ENCODE measurements around the gene ATXN10. TPM values are rescaled to one million over a fixed set of nuclear protein-coding genes. Genes with fewer than 3 reads are reported as not detected.
A peak's percentile ranks its signal among the peaks of the same experiment; 100 is the strongest.

Gene ATXN10
- total RNA-seq, 1 donor from 2014 or later = 121 TPM

DNA sequence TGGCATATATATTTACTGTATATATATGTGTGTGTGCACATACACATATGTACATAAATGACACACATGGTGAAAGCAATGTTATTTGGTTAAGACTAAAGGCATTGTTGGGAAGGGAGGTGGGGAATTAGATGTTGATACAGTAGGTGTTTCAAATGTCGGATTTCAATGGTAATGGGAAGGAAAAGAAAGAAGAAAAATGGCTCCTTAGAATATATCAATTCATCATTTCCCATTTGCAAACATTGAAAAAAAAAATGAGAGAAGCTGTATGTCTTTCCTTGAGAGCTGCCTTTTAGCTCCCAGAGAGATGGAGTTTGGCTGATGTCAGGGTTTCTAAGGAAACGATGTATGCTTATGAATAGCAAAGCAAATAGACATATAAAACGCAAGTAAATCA lies 33.4 kb upstream of the ATXN10 start:
- DNase-seq = no peak
- H3K27ac Mint-ChIP-seq = no peak overlapping the region
- peaks cover 32% of the 10 kb centered on the region for H3K27me3 Mint-ChIP-seq
- intact Hi-C loops (cut with micrococcal nuclease) = no loop called here
- H3K9me3 Mint-ChIP-seq = no peaks in the 10 kb centered on the region
- H3K4me3 Mint-ChIP-seq = no peak overlapping the region
- H3K36me3 Mint-ChIP-seq (ENCODE audit: low read depth) = no peaks in the 10 kb centered on the region
- peaks cover 15% of the 10 kb centered on the region for H3K4me1 Mint-ChIP-seq

DNA sequence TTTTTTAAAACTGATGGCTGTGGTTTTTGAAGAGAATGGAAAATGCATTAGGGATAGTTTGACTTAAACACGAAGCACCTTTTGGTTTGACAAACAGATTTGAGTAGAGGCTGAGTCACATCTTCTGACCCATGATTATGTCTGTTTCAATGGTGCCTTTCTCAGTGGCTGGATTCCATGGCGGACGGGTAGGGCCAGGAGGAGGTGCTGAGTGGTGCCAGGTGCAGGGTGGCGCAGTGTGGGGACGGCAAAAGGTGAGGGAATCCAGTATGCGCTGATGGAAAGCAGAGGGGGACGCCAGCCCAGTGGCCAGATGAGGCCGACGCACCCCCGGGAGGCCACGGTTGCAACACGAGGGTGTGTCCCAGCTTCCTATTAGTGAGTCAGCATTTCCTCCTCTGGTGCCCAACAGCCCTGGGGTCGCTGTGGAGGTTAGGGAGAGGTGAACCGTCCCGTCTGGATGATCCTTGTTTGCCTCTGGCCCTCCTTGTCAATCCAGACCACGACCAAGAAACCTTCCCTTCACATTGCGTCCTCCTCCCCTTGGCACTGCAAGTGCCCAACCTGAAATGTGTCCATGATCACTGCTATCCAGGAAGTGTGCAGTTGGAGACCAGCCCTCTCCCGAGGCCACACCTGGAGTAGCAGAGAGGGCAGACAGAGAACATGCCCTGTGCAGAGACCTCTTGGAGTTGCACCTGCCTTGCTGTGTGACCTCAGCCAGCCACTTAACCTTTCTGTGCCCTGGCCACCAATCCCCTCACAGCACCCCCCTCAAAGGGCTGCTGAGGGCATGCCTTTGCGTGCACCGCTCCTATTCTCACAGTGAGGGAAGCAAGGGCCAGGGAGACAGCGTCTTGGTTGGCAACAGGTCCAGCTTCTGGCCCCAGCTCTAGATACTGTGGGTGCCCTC lies 32.5 kb upstream of the ATXN10 start:
- no peak overlapping the region for H3K27ac Mint-ChIP-seq
- intact Hi-C loops (cut with micrococcal nuclease) = no loop called here
- no peak for DNase-seq
- peaks cover 15% of the 10 kb centered on the region for H3K4me1 Mint-ChIP-seq
- no peaks in the 10 kb centered on the region for H3K36me3 Mint-ChIP-seq (ENCODE audit: low read depth)
- peak overlapping the region; percentile 35 for H3K4me3 Mint-ChIP-seq
- peaks cover 24% of the 10 kb centered on the region for H3K27me3 Mint-ChIP-seq
- H3K9me3 Mint-ChIP-seq = no peaks in the 10 kb centered on the region

DNA sequence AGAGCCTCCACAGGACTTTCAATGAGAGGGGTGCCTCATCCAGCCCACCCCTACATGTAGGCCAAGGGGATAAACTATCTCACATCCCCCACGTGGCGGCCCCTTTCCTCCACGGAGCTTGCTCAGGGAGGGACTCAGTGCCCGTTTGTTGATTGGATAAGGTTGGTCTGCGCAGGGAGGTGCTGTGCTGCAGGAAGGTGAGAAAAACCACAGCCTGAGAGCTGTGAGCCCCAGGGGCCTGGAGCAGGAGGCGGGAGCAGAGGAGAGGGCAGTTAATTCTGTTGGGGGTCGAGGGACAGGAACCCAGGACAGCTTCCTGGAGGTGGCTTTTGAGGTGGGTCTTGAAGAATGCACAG lies 31.9 kb upstream of the ATXN10 start:
- DNase-seq = peak; percentile 61
- peaks cover 25% of the 10 kb centered on the region for H3K27me3 Mint-ChIP-seq
- H3K27ac Mint-ChIP-seq = no peak overlapping the region
- H3K4me3 Mint-ChIP-seq = no peak overlapping the region
- no peaks in the 10 kb centered on the region for H3K36me3 Mint-ChIP-seq (ENCODE audit: low read depth)
- intact Hi-C loops (cut with micrococcal nuclease) = no loop called here
- H3K9me3 Mint-ChIP-seq = no peaks in the 10 kb centered on the region
- peaks cover 15% of the 10 kb centered on the region for H3K4me1 Mint-ChIP-seq

DNA sequence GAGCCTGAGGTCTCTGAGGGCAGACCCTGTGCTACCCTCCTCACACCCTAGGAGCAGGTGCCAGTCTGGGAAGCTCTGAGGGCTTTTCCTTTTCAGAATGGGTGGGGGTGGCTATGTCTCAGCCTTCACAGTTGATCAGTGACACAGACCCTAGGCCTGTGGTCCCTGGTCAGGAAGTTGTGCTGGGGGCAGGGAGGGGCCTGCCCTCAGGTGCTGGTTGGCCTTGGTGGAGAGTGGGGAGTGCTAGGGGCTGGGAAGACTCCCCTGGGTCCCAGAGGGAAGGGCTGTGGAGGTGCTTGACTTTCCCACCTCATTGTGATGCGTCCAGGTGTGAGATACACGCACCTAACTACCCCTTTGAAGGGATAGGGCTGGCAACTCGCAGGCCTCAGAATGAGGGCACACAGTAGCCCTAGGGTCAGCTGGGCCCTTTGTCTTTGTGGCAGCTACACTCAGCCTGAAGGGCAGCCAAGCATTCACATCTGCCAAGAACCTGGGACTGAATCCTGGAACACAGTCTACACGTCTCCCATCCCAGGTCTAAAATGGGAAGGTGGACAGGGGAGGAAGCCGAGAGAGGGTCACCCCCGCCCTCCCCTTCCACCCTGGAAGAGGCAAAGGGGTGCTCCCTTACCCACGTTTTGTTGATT lies 31.2 kb upstream of the ATXN10 start:
- no peak overlapping the region for H3K4me3 Mint-ChIP-seq
- intact Hi-C loops (cut with micrococcal nuclease) = no loop called here
- no peaks in the 10 kb centered on the region for H3K9me3 Mint-ChIP-seq
- no peaks in the 10 kb centered on the region for H3K36me3 Mint-ChIP-seq (ENCODE audit: low read depth)
- DNase-seq = no peak
- peaks cover 15% of the 10 kb centered on the region for H3K4me1 Mint-ChIP-seq
- H3K27ac Mint-ChIP-seq = no peak overlapping the region
- H3K27me3 Mint-ChIP-seq = peaks cover 29% of the 10 kb centered on the region

DNA sequence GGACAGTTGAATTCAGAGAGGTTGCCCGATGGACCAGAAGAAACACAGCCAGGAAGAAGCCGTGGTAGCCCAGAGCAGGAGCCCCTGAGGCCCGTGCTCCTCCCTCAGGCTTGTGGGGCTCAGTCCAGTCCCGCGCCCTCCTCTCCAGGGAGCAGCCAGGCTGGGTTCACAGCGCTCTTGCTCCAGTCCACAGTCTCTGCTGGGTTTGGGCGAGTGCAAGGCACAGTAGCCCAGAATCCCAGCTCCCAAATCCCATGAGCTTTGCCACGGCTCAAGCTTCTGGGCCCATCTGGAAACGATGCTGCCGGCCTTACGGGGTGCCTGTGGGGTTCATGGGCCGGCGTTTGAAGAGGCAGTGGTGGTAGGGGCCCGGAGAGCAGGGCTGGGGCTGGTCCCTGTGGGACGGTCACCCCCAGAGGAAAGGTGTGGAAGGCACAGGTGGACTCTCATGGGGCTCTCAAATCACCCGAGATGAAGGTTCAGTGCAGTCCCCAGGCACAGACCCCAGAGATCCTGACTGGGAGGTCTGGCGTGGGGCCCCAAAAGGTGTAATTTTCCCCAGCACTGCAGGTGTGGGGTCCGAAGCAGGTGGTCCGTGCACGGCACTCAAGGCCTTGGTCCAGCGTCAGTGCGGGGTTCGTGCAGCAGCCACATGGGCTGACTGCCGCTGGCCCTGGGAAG lies 30.6 kb upstream of the ATXN10 start:
- no peaks in the 10 kb centered on the region for H3K9me3 Mint-ChIP-seq
- H3K27me3 Mint-ChIP-seq = peaks cover 33% of the 10 kb centered on the region
- H3K36me3 Mint-ChIP-seq (ENCODE audit: low read depth) = no peaks in the 10 kb centered on the region
- no peak overlapping the region for H3K4me3 Mint-ChIP-seq
- peaks cover 19% of the 10 kb centered on the region for H3K4me1 Mint-ChIP-seq
- DNase-seq = no peak
- no peak overlapping the region for H3K27ac Mint-ChIP-seq
- intact Hi-C loops (cut with micrococcal nuclease) = no loop called here

DNA sequence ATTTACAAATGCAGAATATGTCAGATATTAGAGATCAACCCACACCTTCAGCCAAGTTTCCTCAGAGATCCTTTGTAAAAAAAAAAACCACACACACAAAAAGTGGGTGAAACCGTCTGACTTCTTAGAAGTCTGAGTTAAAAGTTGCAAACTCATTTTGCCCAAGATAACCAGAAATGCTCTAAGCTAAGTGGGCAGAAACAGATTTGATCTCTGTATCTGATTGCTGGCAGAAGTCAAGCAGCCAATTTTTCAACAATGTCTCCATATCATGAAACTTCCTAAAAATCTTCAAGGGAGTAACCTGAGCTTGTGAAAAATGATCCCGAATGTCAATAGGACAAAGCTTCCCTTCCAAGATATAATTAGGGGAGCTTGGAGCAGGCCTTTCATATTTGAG lies 28.6 kb upstream of the ATXN10 start:
- no peak for DNase-seq
- intact Hi-C loops (cut with micrococcal nuclease) = no loop called here
- Mint-ChIP-seq H3K27ac (no peak overlapping the region), H3K9me3 (no peaks in the 10 kb centered on the region), H3K36me3 (ENCODE audit: low read depth) (no peaks in the 10 kb centered on the region), H3K4me1 (peaks cover 19% of the 10 kb centered on the region), H3K27me3 (peaks cover 31% of the 10 kb centered on the region), H3K4me3 (no peak overlapping the region)

DNA sequence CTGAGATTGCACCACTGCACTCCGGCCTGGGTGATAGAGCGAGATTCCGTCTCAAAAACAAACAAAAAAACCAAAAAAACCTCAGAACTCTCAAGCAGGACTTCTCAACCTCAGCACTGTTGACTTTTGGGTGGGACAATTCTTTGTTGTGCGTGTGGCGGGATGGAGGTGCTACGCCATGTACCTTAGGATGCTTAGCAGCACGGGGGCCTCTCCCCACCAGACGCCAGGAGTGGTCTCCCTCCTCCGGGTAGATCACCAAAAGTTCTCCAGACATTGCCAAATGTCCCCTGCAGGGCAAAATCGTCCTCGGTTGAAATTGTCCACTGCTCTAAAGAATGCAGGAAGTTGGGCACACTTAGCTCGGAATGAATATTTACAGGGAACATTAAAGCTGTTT lies 26.9 kb upstream of the ATXN10 start:
- no peak for DNase-seq
- H3K4me3 Mint-ChIP-seq = no peak overlapping the region
- H3K27ac Mint-ChIP-seq = no peak overlapping the region
- H3K4me1 Mint-ChIP-seq = peaks cover 12% of the 10 kb centered on the region
- no peaks in the 10 kb centered on the region for H3K9me3 Mint-ChIP-seq
- intact Hi-C loops (cut with micrococcal nuclease) = no loop called here
- peaks cover 30% of the 10 kb centered on the region for H3K27me3 Mint-ChIP-seq
- H3K36me3 Mint-ChIP-seq (ENCODE audit: low read depth) = no peaks in the 10 kb centered on the region

DNA sequence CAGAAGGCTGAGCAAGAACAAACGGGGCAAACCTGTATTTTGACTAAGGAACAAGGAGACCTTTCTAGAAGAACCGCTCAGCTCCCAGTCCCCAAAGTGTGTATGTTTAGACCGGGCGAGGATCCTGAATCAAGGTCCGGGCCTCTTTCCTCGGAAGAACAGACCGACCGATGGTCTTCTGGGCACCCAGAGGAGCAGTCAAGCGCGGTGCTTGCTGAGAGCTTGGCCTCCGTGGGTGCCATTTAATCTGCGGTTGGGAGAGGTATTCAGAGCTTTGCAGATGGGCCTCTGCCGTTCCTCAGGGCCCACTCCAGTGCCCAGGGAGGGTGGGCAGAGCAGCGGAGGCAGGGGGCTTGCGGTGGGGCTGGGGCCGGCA lies 26.5 kb upstream of the ATXN10 start:
- no peaks in the 10 kb centered on the region for H3K9me3 Mint-ChIP-seq
- no peak overlapping the region for H3K4me3 Mint-ChIP-seq
- peaks cover 9% of the 10 kb centered on the region for H3K4me1 Mint-ChIP-seq
- no peaks in the 10 kb centered on the region for H3K36me3 Mint-ChIP-seq (ENCODE audit: low read depth)
- peaks cover 30% of the 10 kb centered on the region for H3K27me3 Mint-ChIP-seq
- intact Hi-C loops (cut with micrococcal nuclease) = no loop called here
- H3K27ac Mint-ChIP-seq = no peak overlapping the region
- DNase-seq = no peak

DNA sequence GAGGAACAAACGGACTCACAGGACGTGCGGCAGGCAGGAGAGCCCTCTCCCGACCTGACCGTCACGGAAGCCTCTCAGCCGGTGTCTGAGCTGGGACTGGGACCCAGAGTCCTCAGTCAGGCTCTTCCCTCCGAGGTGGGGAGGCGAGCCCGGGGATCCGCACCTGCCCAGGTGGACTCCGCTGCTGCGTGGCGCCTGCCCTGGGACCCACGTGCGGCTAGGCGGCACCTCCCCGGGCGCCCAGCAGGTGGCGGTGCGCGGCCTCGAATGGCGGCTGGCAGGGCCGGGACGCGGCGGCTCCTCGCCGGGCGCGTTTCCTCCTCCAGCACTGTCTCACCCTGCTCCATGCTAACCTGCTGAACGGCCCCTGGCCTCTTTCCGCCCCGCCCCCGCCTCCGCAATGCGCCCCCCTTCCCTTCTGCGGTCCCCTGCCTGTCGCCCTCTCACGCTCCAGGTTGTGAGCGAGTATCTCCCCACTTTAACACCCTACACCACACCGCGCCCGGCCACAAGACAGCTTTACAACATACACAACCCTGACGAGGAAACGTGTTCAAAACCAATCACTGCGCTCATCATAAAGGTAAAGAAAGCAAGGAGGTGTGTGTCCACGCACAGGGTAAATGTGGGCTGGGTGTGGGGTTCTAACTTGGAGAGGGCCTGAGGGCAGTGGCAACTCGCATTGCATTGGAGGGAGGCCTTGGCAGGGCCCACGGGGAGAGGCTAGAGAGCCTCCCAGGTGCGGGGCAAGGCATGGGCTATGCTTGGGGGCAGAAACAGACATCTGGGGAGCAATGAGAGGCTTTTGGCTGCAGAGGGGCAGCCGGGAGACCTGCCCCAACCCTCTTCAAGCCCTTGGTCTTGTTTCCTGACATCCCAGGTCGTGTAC lies 25.9 kb upstream of the ATXN10 start:
- H3K4me3 Mint-ChIP-seq = peak overlapping the region; percentile 56
- H3K27ac Mint-ChIP-seq = no peak overlapping the region
- DNase-seq = peak; percentile 94
- intact Hi-C loops (cut with micrococcal nuclease) = no loop called here
- no peaks in the 10 kb centered on the region for H3K9me3 Mint-ChIP-seq
- peaks cover 9% of the 10 kb centered on the region for H3K4me1 Mint-ChIP-seq
- no peaks in the 10 kb centered on the region for H3K36me3 Mint-ChIP-seq (ENCODE audit: low read depth)
- H3K27me3 Mint-ChIP-seq = peaks cover 30% of the 10 kb centered on the region

DNA sequence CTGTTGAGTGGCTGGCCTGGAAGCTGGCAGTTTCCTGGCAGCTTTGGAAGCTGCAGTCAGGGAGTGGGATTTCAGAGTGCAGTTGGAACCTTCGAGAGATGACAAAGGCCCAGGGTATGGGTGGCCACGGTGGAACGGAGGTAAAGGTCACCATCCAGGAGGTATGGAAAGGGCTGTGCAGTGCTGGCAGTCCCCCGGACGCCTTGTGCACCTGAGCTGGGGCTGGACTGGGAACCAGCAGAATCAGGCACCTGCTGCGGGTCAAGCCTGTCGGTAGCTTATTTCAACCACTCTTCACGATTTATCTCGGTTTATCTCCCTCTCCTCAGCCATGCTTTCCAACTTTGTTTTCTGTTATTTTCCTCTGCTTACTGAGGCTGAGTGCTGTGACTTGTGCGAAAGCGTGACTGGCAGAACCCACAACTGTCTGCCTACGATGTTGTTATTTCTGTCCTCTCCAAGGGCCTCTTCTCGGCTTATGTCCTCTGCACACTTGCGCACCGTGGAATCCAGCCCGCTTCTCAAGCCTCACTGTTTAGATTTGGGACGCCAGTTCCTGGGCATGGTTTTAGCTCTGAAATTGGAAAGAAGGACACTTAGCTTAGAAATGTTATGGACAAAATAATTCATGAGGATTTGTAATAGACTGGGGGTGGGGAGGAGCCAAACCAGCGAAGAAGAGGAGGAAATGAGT lies 24.0 kb upstream of the ATXN10 start:
- H3K4me1 Mint-ChIP-seq = peaks cover 6% of the 10 kb centered on the region
- intact Hi-C loops (cut with micrococcal nuclease) = no loop called here
- DNase-seq = no peak
- no peak overlapping the region for H3K27ac Mint-ChIP-seq
- no peaks in the 10 kb centered on the region for H3K36me3 Mint-ChIP-seq (ENCODE audit: low read depth)
- no peak overlapping the region for H3K4me3 Mint-ChIP-seq
- peaks cover 24% of the 10 kb centered on the region for H3K27me3 Mint-ChIP-seq
- H3K9me3 Mint-ChIP-seq = no peaks in the 10 kb centered on the region

DNA sequence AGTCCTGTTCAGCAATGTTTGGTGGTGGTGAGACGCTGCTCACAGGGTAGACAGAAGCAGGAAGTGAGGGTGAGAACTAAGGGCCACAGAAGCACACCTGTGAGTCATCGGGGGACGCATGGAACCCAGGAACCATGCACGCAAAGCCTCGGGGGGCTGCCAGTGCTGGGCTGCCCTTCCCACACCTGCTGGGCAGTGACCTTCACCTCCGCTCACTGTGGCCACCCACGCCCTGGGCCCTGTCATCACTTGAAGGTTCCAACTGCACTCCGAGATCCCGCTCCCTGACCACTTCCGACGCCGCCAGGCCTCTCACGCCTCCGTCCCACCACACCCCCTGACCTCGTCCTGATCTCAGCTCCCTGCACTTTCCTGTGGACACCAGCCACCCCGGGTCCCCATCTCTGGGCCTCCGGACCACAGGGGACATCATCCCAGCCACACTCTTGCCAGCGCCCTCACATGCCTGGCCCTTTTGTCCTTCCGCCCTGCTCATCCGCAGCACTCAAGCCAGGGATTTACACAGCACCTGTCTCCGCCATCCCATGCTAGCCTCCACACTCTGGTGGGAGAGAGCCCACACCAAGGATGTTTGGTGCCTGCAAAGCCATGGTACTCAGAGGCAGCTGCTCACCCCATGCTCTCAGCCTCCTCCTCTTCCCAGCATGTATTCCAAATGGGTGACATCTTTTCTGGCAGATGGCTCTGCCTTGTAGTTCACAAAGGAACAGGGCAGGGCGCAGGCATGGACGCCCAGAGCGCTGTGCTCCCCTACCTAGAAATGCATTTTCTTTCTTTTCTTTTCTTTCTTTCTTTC lies 23.1 kb upstream of the ATXN10 start:
- Mint-ChIP-seq H3K27me3 (peaks cover 24% of the 10 kb centered on the region), H3K36me3 (ENCODE audit: low read depth) (no peaks in the 10 kb centered on the region), H3K4me3 (no peak overlapping the region), H3K9me3 (no peaks in the 10 kb centered on the region), H3K4me1 (peaks cover 6% of the 10 kb centered on the region), H3K27ac (no peak overlapping the region)
- no peak for DNase-seq
- intact Hi-C loops (cut with micrococcal nuclease) = no loop called here

DNA sequence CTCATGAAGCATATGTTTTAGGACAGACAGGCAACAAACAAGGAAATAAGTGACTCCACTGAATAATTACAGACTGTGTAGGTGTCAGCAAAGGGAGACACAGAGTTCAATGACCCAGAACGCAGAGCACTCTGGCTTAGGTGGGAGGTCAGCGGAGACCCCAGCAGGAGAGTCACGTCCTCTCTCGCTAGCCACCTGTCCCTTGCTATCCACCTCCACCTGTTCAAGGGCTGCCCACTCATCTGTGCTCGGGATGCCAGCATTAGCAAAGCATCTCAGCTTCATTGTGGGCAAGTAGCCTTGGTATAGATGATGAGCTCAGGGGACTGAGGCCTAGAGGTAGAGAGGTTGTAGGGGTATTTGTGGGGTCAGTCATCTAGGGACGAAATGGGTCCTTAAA lies 21.8 kb upstream of the ATXN10 start:
- H3K4me1 Mint-ChIP-seq = peaks cover 6% of the 10 kb centered on the region
- H3K27ac Mint-ChIP-seq = no peak overlapping the region
- H3K36me3 Mint-ChIP-seq (ENCODE audit: low read depth) = no peaks in the 10 kb centered on the region
- intact Hi-C loops (cut with micrococcal nuclease) = no loop called here
- H3K9me3 Mint-ChIP-seq = no peaks in the 10 kb centered on the region
- peaks cover 25% of the 10 kb centered on the region for H3K27me3 Mint-ChIP-seq
- H3K4me3 Mint-ChIP-seq = no peak overlapping the region
- DNase-seq = no peak

Data from activated CD4-positive, alpha-beta T cell treated with anti-CD3 and anti-CD28 coated beads, Interleukin-2, amount 10 ng/mL, durations not matched to agents 24 days and 14 days (primary cell).